HepG2 (cell line): Measurements from ENCODE around the gene RABGEF1. TPM values are rescaled to one million over a fixed set of nuclear protein-coding genes. Genes with fewer than 3 reads are reported as not detected.
A peak's percentile ranks its signal among the peaks of the same experiment; 100 is the strongest.

Experiments
- ATAC-seq: fragments of 200-7000 bp; cut with Tn5 transposase; 3 replicates; pipeline ENCODE4 v1.9.1; 2020; ENCODE audit warnings: mild to moderate bottlenecking, moderate library complexity
- BruUV-seq: library from RNA; stranded (reverse); fragments of 400-500 nt; replicated peaks from 2 replicates; lab custom pipeline; 2021; lab: Mats Ljungman, UMichigan
- CTCF ChIA-PET: fragments of 300-600 bp; formaldehyde crosslinking; extraction: SDS; loops from one replicate; lab custom pipeline; 2021; ENCODE audit warnings: low total read pairs, inconsistent platforms, low intra/inter-chr PET ratio; lab: Yijun Ruan, JAX
- POLR2A ChIA-PET: fragments of 350-600 bp; sonication (Branson Sonifier 250); formaldehyde crosslinking; loops from one replicate; lab custom pipeline; 2020; ENCODE audit warnings: antibody characterized with exemption, inconsistent platforms; lab: Yijun Ruan, JAX
- DNase-seq: peaks from one replicate; pipeline ENCODE4 v3.0.0-alpha.2; 2015; ENCODE audit warnings: low spot score
- FAIRE-seq: peaks from 3 replicates; lab custom pipeline; 2011; peaks lifted over from hg19 to GRCh38; lab: Jason Lieb, UNC
- H2AFZ ChIP-seq: one replicate; pipeline ENCODE4 v1.6.1; 2011; ENCODE audit warnings: low read length, inconsistent platforms
- H3K27ac ChIP-seq: fragments of 300-600 bp; 3 replicates; pipeline ENCODE4 v1.8.0; 2011; ENCODE audit warnings: mixed run types, mild to moderate bottlenecking, mixed read lengths, low read length, inconsistent platforms; ENCODE audit not compliant: insufficient read depth; ENCODE audit errors: extremely low read length
- H3K27me3 ChIP-seq, 2 experiments: fragments of 200-600 bp in 1 of 2; 2 replicates in 1 of 2; 3 replicates in 1 of 2; pipeline versions ENCODE4 v1.6.0 to v1.8.0; 2011; ENCODE audit warnings: low read length in 2 of 2, mild to moderate bottlenecking in 2 of 2, moderate library complexity in 2 of 2, inconsistent platforms in 1 of 2; ENCODE audit not compliant: insufficient read depth in 2 of 2, control insufficient read depth in 1 of 2
- H3K36me3 ChIP-seq, 2 experiments: fragments of 200-600 bp in 1 of 2; replicated peaks in 1 of 2; 2 replicates in 1 of 2; 3 replicates in 1 of 2; pipeline versions ENCODE4 v1.5.1 to v1.8.0; 2011; ENCODE audit warnings: low read length in 2 of 2, inconsistent platforms in 1 of 2; ENCODE audit not compliant: insufficient read depth in 2 of 2, control insufficient read depth in 1 of 2
- H3K4me1 ChIP-seq: 2 replicates; pipeline ENCODE4 v1.5.1; 2012; ENCODE audit warnings: low read length, inconsistent platforms; ENCODE audit not compliant: insufficient read depth
- H3K4me2 ChIP-seq: 2 replicates; pipeline ENCODE4 v1.6.0; 2011; ENCODE audit warnings: low read depth, low read length, inconsistent platforms
- H3K4me3 ChIP-seq, 3 experiments: fragments of 200-600 bp in 1 of 3; sonication (generic), shearing (Covaris generic) in 1 of 3; replicated peaks in 1 of 3; 2 replicates each; pipeline ENCODE4 v1.5.1; 2011 to 2016; ENCODE audit warnings: low read length in 3 of 3, inconsistent platforms in 2 of 3, low read depth in 2 of 3, mild to moderate bottlenecking in 2 of 3, control low read depth in 1 of 3, mixed read lengths in 1 of 3; ENCODE audit not compliant: insufficient read depth in 1 of 3
- H3K79me2 ChIP-seq: one replicate; pipeline ENCODE4 v1.6.1; 2011; ENCODE audit warnings: low read length, inconsistent platforms; ENCODE audit not compliant: insufficient read depth
- H3K9ac ChIP-seq: 2 replicates; pipeline ENCODE4 v1.6.0; 2011; ENCODE audit warnings: mild to moderate bottlenecking, low read depth, low read length, inconsistent platforms; ENCODE audit not compliant: insufficient read depth
- H3K9me3 ChIP-seq: 2 replicates; pipeline ENCODE4 v1.5.1; 2012; ENCODE audit warnings: mild to moderate bottlenecking, low read length
- H4K20me1 ChIP-seq: 2 replicates; pipeline ENCODE4 v1.6.0; 2011; ENCODE audit warnings: inconsistent platforms, mild to moderate bottlenecking, low read length, moderate library complexity; ENCODE audit not compliant: insufficient read depth
- ELF1 ChIP-seq: sonication (generic); formaldehyde crosslinking; IDR thresholded peaks from 2 replicates; pipeline ENCODE4 v1.4.0; 2020; ENCODE audit warnings: missing genetic modification reagents
- HHEX ChIP-seq: IDR thresholded peaks from 2 replicates; pipeline ENCODE4 v1.6.1; 2016; ENCODE audit warnings: control low read depth
- HNF4A ChIP-seq: sonication (generic); formaldehyde crosslinking; IDR thresholded peaks from 2 replicates; pipeline ENCODE4 v1.4.0; 2020; ENCODE audit warnings: missing genetic modification reagents
- MED8 ChIP-seq: sonication (generic); formaldehyde crosslinking; IDR thresholded peaks from 2 replicates; pipeline ENCODE4 v1.8.1; 2023; ENCODE audit warnings: mild to moderate bottlenecking, missing genetic modification reagents; ENCODE audit not compliant: insufficient replicate concordance
- SP1 ChIP-seq, 2 experiments: fragments of 450-650 bp in 1 of 2; sonication (generic) in 1 of 2; formaldehyde crosslinking in 1 of 2; IDR thresholded peaks; 2 replicates each; pipeline versions ENCODE4 v1.4.0 to v1.6.1; 2016 to 2020; ENCODE audit warnings: missing genetic modification reagents in 1 of 2
- ZNF205 ChIP-seq: IDR thresholded peaks from 2 replicates; pipeline ENCODE4 v1.6.1; 2018; ENCODE audit warnings: missing biosample characterization, missing genetic modification reagents
- ZNF468 ChIP-seq: sonication (generic); formaldehyde crosslinking; IDR thresholded peaks from 2 replicates; pipeline ENCODE4 v1.8.0; 2022; ENCODE audit warnings: mild to moderate bottlenecking, moderate library complexity, missing genetic modification reagents
- WGBS: methylation state at CpG from one replicate; pipeline ENCODE4 v1.1.6; 2017; ENCODE audit warnings: low lambda C conversion rate; 5-methylcytosine and 5-hydroxymethylcytosine counted together
- in situ Hi-C: cut with HindIII; loops from 2 replicates; pipeline ENCODE4 v1.10.0; 2017; ENCODE audit warnings: low pct_unique_long_range_greater_than_20kb; ENCODE audit not compliant: extremely low pct_ligation_motif_present
- intact Hi-C: fragments of 100-400 bp; cut with micrococcal nuclease; formaldehyde crosslinking; loops from one replicate; pipeline ENCODE4 v1.10.0; 2022; ENCODE audit not compliant: unreplicated experiment
- polyA plus RNA-seq, 8 experiments: library from polyadenylated mRNA; depleted of rRNA in 3 of 8; stranded (reverse) in 7 of 8; unstranded in 1 of 8; fragments of >200 nt; fragmentation: Illumina TruSeq in 4 of 8; extraction: Trizol in 4 of 8; gene quantifications; 2 replicates each; pipeline versions ENCODE4 v1.2.1 to v1.2.3, GENCODE V29; 2011 to 2016; ENCODE audit warnings: low read depth in 4 of 8, missing spikeins in 1 of 8, mixed read lengths in 1 of 8; ENCODE audit not compliant: insufficient read depth in 1 of 8
- total RNA-seq, 5 experiments: library from RNA; depleted of rRNA; stranded (reverse); fragments of >200 nt; fragmentation: Illumina TruSeq; extraction: Trizol; gene quantifications; 2 replicates each; pipeline ENCODE4 v1.2.3, GENCODE V29; 2016; ENCODE audit warnings: low read depth in 1 of 5
- TF ChIP-seq, protein P1 (sequence below): sonication (generic); formaldehyde crosslinking; IDR thresholded peaks from 2 replicates; pipeline ENCODE4 v1.8.0; 2022; ENCODE audit warnings: missing genetic modification reagents, mild to moderate bottlenecking, inconsistent platforms, borderline replicate concordance
- TF ChIP-seq, protein P2 (sequence below): sonication (generic); formaldehyde crosslinking; IDR thresholded peaks from 2 replicates; pipeline ENCODE4 v1.8.1; 2023; ENCODE audit warnings: mild to moderate bottlenecking, missing genetic modification reagents
- TF ChIP-seq, protein P3 (sequence below): sonication (generic); formaldehyde crosslinking; IDR thresholded peaks from 2 replicates; pipeline ENCODE4 v1.9.0; 2021; ENCODE audit warnings: missing genetic modification reagents, mild to moderate bottlenecking, borderline replicate concordance
- TF ChIP-seq, protein P4 (sequence below): sonication (generic); formaldehyde crosslinking; IDR thresholded peaks from 2 replicates; pipeline ENCODE4 v1.4.0; 2020; ENCODE audit warnings: missing genetic modification reagents
- TF ChIP-seq, protein P5 (sequence below): sonication (generic); formaldehyde crosslinking; IDR thresholded peaks from 2 replicates; pipeline ENCODE4 v1.5.0; 2020; ENCODE audit warnings: missing genetic modification reagents
- TF ChIP-seq, protein P6 (sequence below): sonication (generic); formaldehyde crosslinking; conservative IDR thresholded peaks from 2 replicates; pipeline ENCODE4 v1.8.0; 2022; ENCODE audit warnings: missing genetic modification reagents
- TF ChIP-seq, protein P7 (sequence below): sonication (generic); formaldehyde crosslinking; IDR thresholded peaks from 2 replicates; pipeline ENCODE4 v1.4.0; 2020; ENCODE audit warnings: missing genetic modification reagents

The RABGEF1 gene
- total and polyA plus RNA-seq, 2 of the 13 experiments (the other 11 are each of a cell fraction or from before 2014, with no cell fraction given), result 22.7 to 35.3 TPM

DNA sequence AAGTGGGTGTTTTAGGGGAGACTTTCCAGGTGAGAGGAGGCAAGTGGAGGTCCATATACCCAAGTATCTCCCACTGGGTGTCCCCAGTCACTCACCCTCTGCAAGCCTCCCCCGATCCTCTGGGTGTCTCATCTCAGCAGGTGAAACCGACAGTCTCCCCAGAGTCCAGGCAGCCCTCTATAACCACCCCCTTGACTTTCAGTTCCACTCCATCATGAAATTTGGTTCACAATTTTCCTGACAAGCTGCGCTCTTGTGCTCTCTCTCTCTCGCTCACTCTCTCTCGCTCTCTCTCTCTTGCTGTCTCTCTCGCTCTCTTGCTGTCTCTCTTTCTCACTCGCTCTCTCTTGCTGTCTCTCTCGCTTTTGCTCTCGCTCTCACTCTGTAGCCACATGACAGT, 8.1 kb upstream of the RABGEF1 start:
- intact Hi-C loops (no loop called here), in situ Hi-C loops (no loop called here)
- Histone ChIP-seq H3K4me3 (no peak overlapping the region), H3K9me3 (peaks cover 12% of the 10 kb centered on the region), H3K79me2 (no peaks in the 10 kb centered on the region), H3K36me3 (no peaks in the 10 kb centered on the region; a peak in 1 of 5 replicates), H2AFZ (no peak overlapping the region), H3K9ac (no peak overlapping the region), H3K27me3 (no peaks in the 10 kb centered on the region), H4K20me1 (no peaks in the 10 kb centered on the region), H3K4me2 (no peak overlapping the region), H3K27ac (no peak overlapping the region), H3K4me1 (no peaks in the 10 kb centered on the region)
- 97% methylated on average over 9 of the region's 9 CpGs for WGBS
- BruUV-seq, result no TSS peak
- DNase-seq, result no peak
- peak; percentile 12; the same call in 2 of the 3 replicates for ATAC-seq
- POLR2A ChIA-PET, result interaction anchor here (2.0 kb wide), 1 partner anchor 8 kb away, joined by 4 read pairs; the partner anchor contains the start of gene RABGEF1
- FAIRE-seq, result no peak
- TF ChIP-seq HNF4A (CRISPR knock-in tag), result no peak
- TF ChIP-seq, protein P1, sequence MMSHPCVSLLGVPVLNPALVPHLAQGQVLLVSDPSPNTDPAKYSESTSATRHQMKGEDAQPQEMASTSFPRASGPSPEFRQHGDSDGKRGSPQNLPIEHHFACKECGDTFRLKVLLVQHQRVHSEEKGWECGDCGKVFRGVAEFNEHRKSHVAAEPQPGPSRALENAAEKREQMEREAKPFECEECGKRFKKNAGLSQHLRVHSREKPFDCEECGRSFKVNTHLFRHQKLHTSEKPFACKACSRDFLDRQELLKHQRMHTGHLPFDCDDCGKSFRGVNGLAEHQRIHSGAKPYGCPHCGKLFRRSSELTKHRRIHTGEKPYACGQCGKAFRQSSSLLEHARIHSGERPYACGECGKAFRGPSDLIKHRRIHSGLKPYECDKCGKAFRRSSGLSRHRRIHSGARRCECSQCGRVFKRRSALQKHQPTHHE, result no peak
- no peak for TF ChIP-seq HHEX (CRISPR knock-in tag)
- TF ChIP-seq, protein P2, sequence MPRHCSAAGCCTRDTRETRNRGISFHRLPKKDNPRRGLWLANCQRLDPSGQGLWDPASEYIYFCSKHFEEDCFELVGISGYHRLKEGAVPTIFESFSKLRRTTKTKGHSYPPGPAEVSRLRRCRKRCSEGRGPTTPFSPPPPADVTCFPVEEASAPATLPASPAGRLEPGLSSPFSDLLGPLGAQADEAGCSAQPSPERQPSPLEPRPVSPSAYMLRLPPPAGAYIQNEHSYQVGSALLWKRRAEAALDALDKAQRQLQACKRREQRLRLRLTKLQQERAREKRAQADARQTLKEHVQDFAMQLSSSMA (CRISPR knock-in tag), result no peak
- TF ChIP-seq SP1 (IDR thresholded peaks at IDR 0.05), result no peak
- no peak for TF ChIP-seq SP1 (CRISPR knock-in tag; IDR thresholded peaks at IDR 0.05)
- TF ChIP-seq, protein P3, sequence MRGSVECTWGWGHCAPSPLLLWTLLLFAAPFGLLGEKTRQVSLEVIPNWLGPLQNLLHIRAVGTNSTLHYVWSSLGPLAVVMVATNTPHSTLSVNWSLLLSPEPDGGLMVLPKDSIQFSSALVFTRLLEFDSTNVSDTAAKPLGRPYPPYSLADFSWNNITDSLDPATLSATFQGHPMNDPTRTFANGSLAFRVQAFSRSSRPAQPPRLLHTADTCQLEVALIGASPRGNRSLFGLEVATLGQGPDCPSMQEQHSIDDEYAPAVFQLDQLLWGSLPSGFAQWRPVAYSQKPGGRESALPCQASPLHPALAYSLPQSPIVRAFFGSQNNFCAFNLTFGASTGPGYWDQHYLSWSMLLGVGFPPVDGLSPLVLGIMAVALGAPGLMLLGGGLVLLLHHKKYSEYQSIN (CRISPR knock-in tag), result no peak
- TF ChIP-seq ZNF468 (CRISPR knock-in tag), result no peak
- no peak for TF ChIP-seq ELF1 (CRISPR knock-in tag)
- TF ChIP-seq, protein P4, sequence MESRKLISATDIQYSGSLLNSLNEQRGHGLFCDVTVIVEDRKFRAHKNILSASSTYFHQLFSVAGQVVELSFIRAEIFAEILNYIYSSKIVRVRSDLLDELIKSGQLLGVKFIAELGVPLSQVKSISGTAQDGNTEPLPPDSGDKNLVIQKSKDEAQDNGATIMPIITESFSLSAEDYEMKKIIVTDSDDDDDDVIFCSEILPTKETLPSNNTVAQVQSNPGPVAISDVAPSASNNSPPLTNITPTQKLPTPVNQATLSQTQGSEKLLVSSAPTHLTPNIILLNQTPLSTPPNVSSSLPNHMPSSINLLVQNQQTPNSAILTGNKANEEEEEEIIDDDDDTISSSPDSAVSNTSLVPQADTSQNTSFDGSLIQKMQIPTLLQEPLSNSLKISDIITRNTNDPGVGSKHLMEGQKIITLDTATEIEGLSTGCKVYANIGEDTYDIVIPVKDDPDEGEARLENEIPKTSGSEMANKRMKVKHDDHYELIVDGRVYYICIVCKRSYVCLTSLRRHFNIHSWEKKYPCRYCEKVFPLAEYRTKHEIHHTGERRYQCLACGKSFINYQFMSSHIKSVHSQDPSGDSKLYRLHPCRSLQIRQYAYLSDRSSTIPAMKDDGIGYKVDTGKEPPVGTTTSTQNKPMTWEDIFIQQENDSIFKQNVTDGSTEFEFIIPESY (CRISPR knock-in tag), result no peak
- TF ChIP-seq, protein P5, sequence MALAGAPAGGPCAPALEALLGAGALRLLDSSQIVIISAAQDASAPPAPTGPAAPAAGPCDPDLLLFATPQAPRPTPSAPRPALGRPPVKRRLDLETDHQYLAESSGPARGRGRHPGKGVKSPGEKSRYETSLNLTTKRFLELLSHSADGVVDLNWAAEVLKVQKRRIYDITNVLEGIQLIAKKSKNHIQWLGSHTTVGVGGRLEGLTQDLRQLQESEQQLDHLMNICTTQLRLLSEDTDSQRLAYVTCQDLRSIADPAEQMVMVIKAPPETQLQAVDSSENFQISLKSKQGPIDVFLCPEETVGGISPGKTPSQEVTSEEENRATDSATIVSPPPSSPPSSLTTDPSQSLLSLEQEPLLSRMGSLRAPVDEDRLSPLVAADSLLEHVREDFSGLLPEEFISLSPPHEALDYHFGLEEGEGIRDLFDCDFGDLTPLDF (CRISPR knock-in tag), result no peak
- TF ChIP-seq, protein P6, sequence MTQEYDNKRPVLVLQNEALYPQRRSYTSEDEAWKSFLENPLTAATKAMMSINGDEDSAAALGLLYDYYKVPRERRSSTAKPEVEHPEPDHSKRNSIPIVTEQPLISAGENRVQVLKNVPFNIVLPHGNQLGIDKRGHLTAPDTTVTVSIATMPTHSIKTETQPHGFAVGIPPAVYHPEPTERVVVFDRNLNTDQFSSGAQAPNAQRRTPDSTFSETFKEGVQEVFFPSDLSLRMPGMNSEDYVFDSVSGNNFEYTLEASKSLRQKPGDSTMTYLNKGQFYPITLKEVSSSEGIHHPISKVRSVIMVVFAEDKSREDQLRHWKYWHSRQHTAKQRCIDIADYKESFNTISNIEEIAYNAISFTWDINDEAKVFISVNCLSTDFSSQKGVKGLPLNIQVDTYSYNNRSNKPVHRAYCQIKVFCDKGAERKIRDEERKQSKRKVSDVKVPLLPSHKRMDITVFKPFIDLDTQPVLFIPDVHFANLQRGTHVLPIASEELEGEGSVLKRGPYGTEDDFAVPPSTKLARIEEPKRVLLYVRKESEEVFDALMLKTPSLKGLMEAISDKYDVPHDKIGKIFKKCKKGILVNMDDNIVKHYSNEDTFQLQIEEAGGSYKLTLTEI (CRISPR knock-in tag), result no peak
- TF ChIP-seq MED8, result no peak
- TF ChIP-seq, protein P7, sequence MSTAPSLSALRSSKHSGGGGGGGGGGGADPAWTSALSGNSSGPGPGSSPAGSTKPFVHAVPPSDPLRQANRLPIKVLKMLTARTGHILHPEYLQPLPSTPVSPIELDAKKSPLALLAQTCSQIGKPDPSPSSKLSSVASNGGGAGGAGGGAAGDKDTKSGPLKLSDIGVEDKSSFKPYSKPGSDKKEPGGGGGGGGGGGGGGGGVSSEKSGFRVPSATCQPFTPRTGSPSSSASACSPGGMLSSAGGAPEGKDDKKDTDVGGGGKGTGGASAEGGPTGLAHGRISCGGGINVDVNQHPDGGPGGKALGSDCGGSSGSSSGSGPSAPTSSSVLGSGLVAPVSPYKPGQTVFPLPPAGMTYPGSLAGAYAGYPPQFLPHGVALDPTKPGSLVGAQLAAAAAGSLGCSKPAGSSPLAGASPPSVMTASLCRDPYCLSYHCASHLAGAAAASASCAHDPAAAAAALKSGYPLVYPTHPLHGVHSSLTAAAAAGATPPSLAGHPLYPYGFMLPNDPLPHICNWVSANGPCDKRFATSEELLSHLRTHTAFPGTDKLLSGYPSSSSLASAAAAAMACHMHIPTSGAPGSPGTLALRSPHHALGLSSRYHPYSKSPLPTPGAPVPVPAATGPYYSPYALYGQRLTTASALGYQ (CRISPR knock-in tag), result no peak
- TF ChIP-seq ZNF205 (CRISPR knock-in tag), result no peak
- CTCF ChIA-PET, result no interaction called here
